GM18909 (cell line): Measurements from ENCODE around the gene ANXA3.

Experiments
- ATAC-seq: cut with Tn5 transposase; IDR thresholded peaks from one replicate; pipeline ENCODE4 v1.9.1; 2021; ENCODE audit warnings: mild to moderate bottlenecking; ENCODE audit not compliant: unreplicated experiment, poor library complexity

The ANXA3 gene

DNA sequence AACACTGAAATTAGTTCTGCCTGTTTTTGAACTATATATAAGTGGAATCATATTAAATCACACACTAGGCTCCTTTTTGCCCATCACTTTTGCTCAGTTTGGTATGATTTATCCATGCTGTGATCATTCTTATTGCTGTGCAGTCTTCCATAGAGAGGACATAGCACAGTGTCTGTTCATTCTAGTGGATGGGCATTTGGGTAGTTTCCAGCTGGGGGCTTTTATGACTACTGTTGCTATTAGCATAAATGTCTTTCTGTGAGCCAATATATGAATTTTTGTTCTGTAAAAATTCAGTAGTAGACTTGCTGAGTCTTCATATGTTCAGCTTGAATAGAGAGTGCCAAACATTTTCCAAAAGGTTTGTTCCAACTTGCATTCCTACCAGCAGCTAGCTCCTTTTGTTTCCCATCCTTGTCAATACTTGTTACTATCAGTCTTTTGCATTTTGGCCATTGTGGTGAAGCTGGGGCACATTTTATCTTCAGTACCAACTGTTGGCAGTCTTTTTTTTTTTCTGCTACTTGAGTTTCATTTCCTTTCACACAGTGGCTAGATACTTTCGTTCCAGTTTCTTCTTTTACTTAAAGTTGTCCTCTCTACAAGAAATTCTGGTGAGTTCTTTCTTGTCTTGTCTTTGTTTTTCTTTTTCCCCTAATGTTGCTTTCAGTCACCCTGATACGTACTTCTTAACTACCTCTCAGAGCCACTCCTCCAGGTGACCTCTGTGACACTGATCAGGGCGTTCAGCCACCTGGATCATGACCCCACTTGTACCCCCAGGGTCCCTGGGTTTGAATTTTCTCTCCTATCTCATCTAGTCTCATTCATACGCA is 87.0 kb downstream of the ANXA3 start:
- ATAC-seq = peak; percentile 85

DNA sequence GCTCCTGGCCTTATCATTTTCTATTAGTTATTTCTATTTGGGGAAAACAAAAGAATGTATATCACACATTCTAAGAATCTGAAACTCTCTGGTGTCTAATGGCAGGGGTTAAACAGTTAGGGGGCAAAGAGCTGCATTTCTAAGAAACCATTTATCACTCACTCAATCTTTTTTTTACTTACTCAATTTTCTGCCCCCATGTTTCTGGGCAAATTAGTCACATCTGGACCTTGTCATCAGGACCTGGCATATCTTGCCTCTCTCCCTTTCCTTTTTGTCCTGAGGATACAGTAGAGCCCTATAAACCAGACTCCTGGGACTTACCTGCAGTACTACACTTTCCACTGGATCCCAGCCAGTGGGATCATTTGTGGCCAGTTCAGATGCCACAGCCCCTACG is 89.1 kb downstream of the ANXA3 start:
- no peak for ATAC-seq

GRCh38 chr4:78642934-78643333 is 91.4 kb downstream of the ANXA3 start:
- ATAC-seq = no peak

- ATAC-seq = no peak
These were observed 92.6 kb downstream of the ANXA3 start for GRCh38 chr4:78644063-78644691.

- ATAC-seq = peak; percentile 92
These were observed 93.3 kb downstream of the ANXA3 start for GRCh38 chr4:78644744-78645330.

- no peak for ATAC-seq
These were observed 94.5 kb downstream of the ANXA3 start for GRCh38 chr4:78645853-78646757.

DNA sequence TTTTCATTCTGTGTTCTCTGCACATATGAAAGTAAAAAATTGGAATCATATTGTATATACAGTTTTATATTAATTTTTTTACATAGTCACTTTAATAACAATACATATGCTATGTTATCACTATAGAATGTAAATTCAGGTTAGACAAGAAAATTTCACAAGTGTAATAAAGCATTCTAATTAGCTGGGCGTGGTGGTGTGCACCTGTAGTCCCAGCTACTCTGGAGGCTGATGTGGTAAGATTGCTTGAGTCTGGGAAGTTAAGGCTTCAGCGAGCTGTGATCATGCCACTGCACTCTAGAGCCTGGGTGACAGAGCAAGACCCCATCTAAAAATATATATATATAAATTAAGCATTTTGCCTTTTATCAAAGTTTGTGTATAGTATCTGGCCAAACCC is 95.7 kb downstream of the ANXA3 start:
- ATAC-seq = no peak

DNA sequence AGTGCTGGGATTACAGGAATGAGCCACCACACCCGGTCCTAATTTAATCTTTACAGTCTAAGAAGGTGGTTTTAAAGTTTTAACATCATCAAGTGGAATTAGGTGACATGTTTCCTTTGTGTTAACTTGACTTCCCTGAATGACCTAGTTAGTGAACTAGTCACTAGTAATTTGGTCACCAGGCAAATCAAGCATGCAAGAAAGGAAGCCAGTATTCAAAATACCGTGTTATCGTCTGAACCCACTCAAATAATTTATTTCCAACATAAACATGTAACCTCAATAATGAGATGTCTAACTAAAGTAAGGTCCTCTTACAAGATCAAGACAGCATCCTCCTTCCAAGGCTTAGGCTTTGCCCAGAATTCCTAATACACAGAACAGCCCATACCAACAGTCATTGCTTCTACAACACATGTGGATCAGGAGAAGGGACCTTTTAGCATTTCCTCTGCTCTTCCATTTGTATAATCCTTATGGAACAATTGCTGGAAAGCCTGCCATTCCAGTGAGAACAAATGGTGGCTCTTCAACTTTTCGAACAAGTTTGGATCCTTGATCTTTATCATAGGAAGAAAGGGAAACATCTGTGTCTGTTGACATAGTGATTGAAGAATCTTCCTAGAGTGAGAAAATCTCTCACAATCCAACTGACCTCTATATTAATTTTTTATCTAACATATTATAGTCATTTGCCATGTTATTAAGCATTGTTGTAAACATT is 97.2 kb downstream of the ANXA3 start:
- ATAC-seq = no peak

GRCh38 chr4:78650106-78651024 is 98.8 kb downstream of the ANXA3 start:
- ATAC-seq = no peak

- no peak for ATAC-seq
These were observed 99.8 kb downstream of the ANXA3 start for GRCh38 chr4:78651250-78651860.

- no peak for ATAC-seq
These were observed 100.8 kb downstream of the ANXA3 start for GRCh38 chr4:78652282-78652876.

- no peak for ATAC-seq
These were observed 102.1 kb downstream of the ANXA3 start for GRCh38 chr4:78653655-78654054.

DNA sequence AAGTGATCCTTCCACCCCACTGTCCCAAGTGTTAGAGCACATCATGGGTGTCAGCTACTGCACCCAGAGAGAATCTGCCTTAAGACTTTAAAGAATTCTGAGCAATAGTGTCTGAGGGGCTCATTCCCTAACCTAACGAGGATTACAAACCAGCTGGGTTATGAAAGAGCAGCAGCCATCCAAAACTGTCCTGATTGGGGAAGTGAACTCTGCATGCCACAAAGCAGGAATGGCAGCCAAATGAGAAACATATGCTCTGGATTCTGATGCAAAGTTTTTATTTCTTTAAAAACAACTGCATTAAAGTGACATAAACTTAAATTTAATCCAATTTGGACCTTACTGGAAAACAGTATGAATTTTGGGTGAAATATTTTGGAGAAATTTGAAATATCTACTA is 103.2 kb downstream of the ANXA3 start:
- no peak for ATAC-seq

DNA sequence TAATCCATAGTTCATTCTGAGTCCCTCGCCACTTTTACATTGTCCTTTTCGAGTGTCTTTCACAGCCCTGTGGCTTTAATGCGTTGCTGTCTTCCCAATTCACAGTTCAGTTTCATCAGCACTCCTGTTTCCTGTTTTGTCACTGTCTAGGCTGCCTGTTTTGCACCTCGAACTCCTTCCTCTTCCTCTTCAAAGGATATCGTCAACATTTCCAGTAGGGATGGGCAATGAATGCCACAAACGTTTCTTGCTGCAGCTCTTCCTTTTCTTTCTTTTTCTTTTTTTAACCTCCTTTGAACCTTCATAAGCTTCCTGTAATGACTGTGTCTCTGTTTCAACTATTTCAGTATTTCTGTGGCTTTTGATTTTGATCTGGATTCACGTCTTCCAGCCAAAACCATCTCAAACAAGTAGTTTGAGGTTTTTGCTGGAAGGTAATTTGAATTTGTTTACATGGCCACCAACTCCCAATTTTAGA is 105.4 kb downstream of the ANXA3 start:
- ATAC-seq = peak; percentile 34

DNA sequence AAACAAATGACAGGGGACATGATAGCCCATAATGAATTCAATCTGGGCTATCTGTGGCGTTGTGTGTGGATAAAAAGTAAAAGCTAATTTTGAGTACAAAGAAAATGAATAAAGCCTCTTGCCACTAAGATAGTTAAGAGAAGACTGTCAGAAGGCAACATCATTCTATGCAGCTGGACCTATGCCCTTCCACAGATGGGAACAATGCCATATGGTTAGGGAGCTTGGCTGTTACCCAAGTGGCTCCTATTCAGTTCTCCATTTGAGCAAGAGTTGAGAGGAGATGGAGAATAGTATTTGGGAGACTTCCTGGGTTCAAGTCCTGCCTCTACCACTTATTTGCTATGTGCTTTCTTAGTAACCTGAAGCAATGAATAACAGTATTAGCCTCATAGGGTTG is 107.7 kb downstream of the ANXA3 start:
- ATAC-seq = no peak

DNA sequence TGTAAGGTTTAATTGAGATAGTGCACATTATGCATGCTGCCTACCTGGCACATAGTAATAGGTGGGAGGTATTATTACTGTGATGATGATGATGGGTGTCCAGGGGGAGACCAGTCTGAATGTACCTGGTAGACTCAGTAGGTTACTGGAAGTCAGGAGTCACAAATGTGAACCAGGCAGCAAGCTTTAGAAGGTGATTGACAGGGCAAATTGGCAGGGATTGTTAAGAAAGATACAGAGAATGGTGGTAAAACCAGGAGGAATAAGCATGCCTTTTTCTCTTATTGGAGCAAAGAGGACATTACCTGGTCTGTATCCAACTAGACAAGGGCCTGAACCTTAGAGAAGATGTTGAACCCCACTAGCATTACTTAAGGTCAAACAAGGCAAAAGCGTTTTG is 108.1 kb downstream of the ANXA3 start:
- ATAC-seq = no peak
